Activated CD4-positive, alpha-beta T cell treated with anti-CD3 and anti-CD28 coated beads, Interleukin-2, amount 50 U/mL, for 24 hours (primary cell): ENCODE data around the gene AMDHD2.

Experiments used
- DNase-seq, 2 donors: peaks; one replicate each; pipeline ENCODE4 v3.0.0-alpha.2; 2020; ENCODE audit warnings: low read depth in 1 of 2, low spot score in 1 of 2

AMDHD2 gene

DNA sequence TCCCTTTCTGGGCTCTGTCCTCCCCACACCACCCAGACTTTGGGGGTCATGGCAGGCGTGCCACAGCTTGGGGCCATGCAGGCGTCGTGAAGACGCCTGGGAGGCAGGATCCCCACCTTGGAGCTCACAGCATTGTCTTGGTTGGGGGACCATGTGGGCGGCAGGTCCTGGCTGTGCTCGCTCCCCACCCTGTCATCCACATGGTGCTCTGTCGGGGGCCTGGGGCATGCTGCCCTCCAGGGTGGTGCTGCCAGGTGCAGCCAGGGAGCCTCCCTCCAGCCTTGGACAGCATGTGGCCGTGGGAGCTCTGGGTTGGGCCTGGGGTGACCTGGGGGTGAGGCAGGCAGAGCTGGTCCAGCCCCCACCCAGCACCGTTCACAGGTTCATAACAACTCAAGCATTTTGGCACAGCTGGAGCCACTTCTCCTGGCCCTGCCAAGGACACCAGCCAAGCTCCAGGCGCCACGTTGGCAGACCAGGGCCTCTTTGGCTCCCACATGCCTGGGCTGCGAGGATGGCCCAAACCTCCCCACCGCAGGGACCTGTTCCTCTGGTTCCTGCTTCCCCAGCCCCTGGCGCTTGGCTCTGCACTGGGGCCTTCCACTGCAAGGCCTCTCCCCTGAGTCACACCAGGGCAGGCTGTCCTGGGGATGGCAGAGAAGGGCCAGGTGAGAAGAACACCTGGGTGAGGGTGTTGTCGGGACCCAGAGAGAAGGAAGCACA is 21.5 kb upstream of the AMDHD2 start:
- DNase-seq = no peak

DNA sequence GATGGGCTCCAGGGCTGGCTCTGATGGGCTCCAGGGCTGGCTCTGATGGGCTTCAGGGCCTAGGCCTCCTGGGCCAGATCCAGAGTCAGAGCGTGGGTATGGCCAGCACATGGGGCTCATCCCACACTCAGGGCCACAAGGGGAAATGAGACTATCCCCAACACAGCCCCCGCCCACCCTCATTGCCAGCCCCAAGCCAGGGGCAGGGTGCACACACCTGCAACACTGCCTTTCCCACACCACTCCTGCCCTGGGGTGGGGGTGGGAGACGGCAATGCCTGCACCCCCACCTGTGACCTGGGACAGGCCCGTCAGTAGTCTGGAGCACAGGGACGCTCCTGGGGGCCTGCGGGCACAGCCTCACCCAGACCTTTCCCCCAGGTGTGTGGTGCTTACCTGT is 20.7 kb upstream of the AMDHD2 start:
- DNase-seq = no peak

DNA sequence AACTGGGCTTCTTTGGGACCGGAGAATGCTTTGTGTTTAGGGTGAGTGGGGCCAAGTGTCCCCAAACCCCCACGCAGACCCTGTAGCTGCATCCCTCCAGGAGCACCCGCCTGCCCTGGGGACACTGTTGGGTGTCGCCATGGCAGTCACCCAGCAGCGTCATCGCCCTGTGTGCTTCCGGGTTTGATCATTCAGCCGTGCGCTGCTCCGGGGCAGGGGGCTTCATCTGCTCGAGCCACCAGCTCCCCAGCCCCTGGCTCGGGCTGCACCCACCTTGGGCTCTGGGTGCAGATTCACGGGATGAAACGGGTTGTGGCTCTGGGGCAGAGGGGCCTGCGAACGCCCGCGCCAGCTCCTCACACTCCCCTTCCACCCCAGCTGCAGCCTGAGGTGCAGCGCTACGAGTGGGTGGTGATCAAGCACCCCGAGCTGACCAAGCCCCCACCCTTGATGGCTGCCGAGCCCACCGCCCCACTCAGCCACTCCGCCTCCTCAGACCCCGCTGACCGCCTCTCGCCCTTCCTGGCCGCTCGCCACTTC is 20.2 kb upstream of the AMDHD2 start:
- DNase-seq = no peak

DNA sequence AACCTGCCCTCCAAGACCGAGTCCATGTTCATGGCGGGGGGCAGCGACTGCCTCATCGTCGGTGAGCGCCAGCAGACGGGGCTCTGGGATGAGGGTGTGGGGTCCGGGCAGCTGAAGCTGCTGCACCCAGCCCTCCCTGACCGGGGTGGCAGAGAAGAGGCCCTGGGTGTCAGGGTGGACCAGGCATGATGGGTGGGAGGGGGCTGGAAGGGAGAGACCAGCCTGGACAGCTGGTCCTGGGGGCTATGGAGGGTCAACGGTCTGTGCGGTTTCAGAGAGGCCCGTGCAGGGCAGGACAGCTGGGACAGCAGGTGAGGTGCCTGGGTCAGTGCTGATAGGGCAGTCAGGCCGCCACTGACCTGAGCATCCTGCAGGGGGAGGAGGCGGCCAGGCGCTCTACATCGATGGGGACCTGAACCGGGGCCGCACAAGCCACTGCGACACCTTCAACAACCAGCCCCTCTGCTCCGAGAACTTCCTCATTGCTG is 19.7 kb upstream of the AMDHD2 start:
- DNase-seq = no peak

DNA sequence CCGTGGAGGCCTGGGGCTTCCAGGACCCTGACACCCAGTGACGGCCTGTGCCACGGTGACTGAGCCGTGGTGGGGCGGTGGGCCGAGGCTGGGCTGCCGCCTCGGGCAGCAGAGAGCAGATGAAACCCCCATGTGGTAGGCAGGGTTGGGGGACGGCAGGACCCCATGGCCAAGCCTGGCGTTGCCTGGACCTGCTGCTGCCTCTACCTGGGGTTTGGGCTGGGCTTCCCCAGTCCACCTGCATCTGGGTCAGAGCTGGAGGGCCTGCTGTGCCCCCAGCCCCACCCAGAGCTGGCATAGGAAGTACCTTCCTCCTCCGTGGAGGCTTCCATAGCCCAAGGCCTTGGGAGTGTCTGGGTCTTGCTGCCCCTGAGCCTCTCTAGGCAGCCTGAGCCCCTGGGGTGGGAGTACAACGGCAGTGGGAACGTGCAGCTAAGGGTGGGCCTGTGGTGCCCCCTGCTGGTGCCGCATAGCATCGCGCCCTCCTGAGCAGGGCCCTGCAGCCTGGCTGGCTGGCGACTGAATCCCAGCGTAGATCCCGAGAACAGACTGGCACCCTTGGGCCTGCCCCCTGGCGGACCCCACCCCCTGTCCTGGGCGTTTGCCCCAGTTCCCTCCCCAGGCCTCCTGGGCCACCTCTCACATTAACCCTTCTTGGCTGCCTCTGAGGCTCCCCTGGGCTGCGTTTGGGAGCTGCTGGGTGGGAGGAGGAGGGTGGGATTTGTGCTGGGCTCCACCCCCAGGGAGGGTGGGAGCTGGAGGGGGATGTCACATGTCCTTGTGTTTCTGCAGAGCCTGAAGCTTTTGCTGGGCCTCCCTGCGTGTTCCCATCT is 19.0 kb upstream of the AMDHD2 start:
- DNase-seq = peak; percentile 68 to 73

DNA sequence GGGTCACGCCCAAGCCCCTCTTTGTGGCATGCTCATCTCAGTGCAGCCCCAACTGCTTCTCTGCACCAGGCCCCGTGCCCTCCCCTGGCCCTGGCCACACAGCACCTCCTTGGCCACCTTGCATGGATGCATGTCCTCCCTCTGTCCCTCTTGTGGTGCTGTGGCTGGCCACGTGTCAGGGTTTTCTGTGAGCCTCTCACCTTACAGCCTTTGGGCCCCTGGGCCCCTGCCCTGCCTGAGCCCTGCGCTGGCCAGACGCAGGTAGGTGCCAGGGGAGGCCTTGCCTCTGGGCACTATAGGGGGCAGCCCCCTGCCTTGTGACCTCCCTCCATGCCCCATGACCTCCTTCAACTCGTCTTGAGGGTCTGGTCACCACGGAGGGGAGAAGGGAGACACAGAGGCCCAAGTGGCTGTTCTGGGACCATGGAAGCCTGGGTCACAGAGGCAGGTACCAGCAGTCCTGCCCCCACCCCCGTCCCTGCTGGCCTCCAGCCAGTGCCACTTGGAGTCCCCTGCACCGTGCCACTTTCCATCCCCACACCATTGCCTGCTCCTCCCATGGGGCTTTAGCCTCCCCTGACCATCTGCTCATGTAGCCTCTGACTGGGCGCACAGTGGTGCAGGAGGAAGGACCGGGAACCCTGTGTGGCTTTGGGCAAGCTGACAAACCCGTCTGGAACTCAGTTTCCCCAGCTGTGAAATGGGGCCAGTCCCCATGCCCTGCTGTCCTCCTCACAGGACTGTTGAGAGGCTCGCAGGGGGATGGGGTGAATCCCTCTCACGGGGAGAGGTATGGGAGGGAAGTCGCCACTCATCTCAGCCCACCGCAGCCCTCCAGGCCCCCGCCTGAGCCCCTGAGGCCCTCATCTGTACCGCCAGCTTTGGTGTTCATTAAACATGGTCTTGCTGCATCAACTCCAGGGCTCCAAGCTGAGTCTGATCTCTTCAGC is 17.9 kb upstream of the AMDHD2 start:
- no peak for DNase-seq

DNA sequence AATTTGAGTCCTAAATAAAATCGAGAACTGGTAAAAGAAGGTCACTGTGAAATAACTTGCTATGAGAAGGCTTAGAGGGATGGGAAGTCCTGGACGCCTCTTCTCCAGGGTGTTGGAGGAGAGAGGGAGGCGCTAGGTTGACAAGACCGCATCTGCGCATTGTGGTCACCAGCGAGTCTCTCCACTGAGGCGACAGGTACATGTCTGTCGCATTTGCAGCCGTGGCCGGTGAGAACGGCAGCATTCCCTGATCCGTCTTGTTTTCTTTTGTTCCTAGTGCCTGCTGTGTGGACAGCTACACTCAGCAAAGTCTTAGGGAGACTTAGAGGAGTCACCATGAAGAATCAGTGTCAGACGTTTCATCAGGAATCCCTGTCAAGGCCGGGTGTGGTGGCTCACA is 14.5 kb upstream of the AMDHD2 start:
- no peak for DNase-seq

DNA sequence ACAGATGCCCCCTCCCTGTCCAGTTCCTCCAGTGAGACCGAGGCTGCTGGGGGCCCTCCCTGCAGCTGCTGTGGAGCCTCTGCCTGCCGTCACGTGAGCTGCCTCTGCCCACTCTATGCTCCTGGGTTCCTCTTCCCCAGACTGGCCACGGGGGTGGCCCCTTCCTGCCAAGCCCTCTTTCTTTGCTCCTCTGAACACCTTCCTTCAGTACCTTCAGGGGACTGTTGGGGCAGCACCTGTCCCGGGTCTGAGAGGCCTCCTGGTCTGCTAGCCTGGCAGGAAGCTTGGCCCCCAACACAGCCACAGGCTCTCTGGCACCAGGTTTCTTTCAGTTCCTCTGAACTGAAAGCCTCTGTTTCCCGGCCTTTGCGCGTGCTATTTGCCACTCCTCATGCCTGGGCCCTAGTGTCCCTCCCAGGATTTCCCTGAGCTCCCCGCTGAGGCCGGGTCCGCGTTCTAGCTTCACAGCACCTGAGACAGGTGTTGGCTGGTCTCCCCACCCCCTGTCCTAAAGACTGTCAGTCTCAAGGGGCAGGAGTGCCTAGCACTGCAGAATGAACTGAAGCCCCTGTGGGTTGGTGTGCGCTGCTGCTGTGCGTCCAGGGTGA is 13.0 kb upstream of the AMDHD2 start:
- no peak for DNase-seq

DNA sequence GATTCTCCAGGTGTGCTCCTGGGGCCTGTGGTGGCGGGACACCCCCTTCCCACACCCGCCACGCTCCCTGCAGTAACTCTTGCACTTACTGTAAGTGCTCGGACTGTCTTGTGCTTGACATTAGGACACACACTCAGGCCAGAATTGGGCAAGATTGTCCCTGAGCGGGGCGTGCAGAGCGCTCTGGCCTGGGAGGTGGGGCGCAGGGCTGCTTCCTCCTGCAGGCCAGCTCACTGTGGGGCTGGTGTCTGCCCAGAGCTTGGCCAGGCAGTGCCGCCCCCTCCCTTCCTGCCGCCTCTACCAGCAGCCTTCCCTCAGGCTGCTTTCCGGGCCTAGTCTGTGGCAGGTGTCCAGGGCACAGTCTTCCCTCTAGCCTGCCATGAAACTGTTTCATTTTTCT is 12.5 kb upstream of the AMDHD2 start:
- DNase-seq = no peak

DNA sequence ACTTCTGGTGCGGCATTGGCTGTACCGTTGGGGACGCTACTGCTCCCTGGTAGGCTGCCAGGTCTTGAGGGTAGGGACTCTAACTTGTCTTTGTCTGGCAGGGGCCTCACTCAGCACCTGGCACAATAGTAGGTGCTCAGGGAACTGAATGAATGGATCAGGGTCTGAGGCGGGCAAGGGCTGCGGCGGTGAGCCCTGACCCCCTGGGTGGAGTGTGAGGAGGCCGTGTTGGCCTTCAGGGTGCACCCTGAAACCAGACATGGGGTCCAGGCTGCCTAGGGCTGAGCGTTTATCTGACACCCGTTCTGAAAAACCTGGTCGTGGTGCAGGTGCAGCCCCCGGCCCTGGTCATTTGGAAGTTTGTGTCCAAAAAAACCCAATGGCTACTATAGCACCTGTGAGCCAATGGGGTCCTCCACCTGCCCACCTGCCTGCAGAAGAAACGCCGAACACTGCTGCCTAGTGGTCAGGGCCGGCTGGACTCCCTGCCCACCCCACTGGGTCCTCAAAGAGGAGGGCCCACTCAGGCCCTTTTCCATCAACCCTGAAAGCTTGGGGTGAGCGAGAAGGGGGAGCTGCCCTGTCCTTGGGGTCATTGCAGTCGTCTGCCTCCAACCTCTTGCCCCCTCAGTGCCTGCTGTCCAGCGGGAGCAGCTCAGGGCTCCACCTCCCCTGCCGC is 11.3 kb upstream of the AMDHD2 start:
- DNase-seq = no peak

DNA sequence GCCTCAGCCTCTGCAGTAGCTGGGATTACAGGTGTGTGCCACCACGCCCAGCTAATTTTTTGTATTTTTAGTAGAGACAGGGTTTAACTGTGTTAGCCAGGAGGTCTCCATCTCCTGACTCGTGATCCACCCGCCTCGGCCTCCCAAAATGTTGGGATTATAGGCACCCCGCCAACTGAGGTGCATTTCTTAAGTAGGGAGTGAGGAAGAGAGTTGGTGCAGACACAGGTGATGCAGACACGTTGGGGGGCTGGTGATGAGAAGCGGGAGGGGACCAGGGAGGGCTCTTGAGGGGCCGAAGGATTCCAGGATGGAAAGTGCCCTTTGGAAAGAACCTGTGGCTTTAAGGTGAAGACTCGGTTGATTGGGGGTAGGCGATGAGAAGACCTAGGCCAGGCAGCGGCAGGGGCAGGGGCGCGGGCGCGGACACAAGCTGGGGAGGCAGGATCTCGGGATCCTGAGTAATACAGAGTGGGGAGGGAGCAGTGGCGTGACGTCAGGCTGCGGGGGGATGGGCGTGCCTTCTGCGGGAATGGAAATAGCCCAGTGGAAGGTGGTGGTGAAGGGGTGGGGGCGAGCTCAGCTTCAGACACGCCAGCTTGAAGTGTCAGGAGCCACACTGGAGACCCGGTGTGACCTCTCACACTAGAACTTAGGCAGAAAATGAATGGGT is 8.9 kb upstream of the AMDHD2 start:
- DNase-seq = no peak

DNA sequence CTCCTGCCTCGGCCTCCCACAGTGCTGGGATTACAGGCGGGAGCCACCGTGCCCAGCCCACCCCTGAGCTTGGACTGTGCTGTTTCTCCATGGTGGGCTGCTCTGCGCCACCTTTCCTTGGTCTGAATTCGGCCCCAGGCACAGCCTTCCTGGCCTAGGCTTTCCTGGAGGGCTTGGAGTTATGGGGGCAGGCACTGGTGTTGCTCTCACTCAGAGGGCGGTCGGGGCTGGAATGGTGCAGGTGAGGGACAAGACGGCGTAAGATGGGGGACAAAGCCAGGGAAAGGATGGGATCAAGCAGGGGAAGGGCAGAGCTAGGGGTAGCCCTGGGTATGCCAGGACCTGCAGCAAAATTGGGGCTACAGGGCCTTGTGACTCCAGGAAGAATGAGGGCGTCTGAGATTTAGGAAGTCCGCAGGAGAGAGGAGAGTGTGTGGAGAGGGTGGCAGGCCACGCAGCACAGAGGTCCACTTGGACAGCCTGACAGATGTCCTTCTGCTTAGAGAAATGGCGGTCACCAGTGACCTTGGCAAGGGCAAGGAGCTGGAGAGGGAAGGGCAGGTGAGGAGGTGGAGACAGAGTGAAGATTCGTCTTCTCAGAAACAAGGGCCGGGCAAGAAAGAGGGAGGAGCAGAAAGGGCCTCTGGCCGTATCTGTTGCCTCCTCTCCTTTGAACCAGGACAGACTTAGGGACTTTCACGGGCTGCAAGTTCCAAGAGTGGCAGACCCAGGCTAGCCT is 8.0 kb upstream of the AMDHD2 start:
- no peak for DNase-seq

DNA sequence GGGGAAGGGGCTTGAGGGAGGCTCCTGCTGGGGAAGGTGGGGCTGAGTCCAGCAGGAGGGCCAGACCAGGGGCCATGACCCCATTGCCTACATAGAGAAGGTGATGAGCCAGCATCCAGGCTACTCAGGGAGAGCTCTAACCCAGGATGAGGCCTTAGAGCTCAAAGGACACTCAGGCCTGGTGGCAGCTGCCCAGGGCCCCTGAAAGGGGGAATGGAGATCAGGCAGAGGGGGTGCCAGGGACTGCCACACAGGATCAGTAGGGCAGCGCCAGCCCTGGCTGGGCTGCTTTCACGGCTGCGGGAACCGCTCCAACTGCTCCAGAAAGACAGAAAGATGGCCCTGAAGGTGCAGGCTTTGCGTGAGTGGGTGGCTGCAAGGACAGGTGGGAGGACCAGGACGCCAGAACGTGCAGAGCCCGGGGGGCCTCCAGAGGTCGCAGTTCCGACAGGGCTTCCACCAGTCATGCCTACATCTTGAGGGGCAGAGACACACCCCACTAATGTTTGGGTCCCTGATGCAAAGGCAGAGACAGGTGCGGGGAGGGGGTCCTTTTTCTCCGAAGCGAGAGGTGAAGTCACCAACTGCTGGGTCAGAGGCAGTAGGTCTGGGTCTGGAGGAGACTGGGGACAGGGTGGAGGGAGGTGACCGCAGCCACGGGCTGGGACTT is 7.3 kb upstream of the AMDHD2 start:
- DNase-seq = no peak

DNA sequence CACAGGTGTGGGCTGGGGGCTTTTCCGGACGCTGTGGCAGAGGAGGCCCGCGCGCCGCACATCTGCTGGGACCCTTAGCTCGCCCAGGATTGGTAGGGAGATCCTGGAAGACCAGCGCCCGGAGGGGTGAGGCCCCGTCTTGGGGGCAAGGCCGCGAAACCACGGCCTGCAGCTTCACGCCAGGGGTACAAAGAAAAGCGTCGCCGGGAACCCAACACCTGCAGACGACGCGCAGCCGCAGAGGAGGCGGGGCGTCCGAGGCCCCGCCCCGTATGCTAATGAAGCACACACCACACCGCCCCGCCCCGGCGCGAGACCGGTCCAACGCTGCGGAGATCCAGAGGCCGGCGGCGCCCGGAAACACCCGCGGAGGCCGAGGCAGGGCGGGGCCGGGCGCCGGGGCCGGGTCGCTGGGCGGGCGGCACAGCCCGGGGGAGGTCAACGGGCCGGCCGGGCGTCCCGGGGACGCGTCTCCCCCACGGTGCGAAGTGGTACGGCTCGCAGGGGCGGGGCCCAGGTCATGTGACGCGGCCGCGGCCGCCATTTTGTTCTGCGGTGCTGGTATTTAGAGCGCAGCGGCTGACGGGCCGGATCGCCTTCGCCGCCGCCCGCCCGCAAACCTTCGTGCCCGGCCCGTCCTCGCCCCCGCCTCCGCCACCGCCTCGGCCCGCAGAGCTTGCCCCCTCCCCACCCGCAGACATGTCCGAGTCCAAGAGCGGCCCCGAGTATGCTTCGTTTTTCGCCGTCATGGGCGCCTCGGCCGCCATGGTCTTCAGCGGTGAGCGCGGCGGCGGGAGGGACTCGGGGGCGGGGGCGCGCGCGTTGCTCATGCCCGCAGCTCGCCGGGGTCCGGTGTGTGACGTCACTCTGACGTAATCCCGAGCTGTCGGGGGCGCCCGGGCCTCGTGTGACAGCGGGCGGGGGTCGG is 6.5 kb upstream of the AMDHD2 start, which contains the start of gene ATP6V0C:
TSS of gene ATP6V0C (plus strand) at position 548 of the 928 bp plus-strand sequence. CDS start at position 700, 152 bp downstream.
- DNase-seq = peak; percentile 83 to 86

DNA sequence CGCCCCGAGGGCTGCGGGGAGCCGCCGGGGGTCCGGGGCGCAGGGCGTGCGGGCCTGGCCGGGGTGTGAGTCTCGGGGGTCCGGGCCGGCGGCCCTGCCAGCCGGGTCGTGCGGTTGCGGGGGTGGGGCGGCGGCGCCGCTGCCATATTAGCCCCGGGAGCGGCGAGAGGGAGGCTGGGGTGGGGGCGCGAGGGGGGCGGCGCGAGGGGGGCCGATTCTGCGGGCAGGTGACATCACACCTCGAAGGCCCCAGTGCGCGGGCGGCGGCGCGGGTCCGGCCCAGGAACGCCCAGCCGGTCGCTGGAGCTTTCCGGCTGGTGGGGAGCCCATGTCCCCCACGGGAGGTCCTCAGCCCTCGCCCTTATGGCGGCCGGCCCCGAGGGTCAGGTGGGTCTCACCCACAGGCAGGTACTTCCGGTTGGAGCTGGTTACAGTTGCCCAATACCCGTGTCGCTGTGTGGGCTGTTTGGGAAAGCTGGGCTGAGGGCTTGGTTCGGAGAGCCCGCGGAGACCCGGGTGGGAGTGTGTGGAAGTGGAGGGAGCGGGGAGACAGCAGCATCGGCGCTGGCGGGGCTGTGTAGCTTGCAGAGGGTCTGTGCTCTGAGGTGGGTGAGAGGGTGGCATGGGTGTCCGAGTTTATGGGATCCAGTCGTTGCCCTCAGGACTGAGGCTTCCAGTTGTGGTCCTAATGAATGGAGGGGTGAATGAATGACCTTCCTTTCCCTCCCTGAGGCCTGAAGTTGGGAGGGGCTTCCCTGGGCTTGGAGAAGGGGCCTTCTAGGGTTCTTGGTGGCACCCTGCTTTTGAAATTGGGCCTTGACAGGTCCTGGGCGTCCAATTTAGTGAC is 5.6 kb upstream of the AMDHD2 start:
- DNase-seq = no peak

DNA sequence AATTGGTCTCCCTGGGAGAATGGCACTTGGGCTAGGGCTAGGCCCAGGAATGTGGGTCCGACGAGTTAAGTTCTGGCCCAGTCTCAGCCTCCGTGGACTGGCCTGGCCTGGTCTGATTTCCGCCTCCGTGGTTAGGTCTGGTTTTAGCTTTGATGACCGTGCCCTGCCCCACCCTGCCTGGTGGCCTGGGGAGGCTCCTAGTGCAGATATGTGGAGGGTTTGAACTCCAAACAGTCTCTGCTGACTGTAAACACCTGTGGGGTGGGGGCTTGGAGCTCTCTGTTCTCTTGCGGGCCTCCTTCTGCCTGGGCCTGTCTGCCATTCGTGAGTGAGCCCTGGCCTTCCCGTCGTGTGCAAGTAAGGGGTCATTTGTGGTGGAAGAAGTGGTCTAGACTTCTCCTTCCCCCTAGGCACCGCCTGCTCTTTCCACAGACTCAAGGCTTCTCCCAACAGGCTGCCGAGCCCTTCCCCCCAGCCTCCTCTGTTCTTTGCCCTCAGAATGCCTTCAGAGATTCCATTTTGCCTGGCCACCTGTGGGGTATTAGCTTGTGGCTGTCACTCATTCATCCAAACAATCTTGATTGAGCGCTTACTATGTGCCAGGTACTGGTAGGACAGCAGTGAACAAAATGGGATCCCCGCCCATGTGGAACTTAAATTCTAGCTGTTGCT is 4.9 kb upstream of the AMDHD2 start:
- DNase-seq = no peak
